HG03135 (cell line): ENCODE results near the gene ASTN2.
A peak's percentile ranks its signal among the peaks of the same experiment; 100 is the strongest.

Experiments
- ATAC-seq: cut with Tn5 transposase; IDR thresholded peaks from one replicate; pipeline ENCODE4 v1.9.1; 2021; ENCODE audit warnings: mild to moderate bottlenecking, moderate library complexity; ENCODE audit not compliant: unreplicated experiment

ASTN2 gene

DNA sequence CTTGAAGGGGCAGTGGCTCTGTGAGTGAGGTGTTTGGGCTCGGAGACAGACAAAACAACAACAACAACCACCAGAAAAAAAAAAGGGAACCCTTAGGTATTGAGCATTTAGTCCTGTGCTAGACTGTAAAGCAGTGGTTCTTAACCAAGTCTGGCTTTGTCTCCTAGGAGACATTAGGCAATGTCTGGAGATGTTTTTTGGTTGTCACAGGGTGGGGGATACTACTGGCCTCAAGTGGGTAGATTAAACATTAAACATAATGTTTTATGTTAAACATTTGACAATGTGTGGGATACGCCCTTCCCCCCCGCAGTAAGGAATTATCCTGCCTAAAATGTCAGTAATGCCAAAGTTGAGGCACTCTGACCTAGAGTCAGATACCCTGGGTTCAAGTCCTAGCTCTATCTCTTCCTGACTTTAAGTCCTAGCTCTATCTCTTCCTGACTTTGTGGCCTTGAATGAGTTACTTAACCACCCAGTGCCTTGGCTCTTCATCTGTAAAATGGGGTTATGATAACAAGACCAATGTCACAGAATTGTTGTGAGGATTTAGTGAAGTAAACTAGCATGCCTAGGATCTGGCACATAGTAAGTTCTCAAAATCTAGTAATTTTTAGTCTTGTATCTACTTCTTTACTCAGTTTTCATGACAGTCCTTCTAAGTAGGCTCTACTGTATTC is 725.9 kb downstream of the ASTN2 start:
- no peak for ATAC-seq

DNA sequence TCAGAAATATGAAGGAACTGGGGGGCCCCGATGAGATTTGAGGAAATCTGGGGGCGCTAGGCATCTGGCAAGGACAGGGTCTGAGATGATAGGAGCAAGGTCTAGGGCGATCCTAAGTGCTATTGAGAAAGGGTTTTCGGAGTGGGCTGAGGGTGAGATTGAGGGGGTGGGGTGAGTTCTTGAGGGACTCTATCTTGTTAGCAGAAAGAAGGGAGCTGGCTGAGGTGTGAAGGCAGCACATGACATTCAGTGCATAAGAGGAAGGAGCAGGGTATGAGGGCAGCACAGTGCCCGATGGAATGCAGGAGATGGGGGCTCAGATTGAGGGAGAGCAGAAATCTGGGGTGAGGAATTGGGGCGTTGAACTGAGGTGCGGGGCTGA is 727.1 kb downstream of the ASTN2 start:
- no peak for ATAC-seq

DNA sequence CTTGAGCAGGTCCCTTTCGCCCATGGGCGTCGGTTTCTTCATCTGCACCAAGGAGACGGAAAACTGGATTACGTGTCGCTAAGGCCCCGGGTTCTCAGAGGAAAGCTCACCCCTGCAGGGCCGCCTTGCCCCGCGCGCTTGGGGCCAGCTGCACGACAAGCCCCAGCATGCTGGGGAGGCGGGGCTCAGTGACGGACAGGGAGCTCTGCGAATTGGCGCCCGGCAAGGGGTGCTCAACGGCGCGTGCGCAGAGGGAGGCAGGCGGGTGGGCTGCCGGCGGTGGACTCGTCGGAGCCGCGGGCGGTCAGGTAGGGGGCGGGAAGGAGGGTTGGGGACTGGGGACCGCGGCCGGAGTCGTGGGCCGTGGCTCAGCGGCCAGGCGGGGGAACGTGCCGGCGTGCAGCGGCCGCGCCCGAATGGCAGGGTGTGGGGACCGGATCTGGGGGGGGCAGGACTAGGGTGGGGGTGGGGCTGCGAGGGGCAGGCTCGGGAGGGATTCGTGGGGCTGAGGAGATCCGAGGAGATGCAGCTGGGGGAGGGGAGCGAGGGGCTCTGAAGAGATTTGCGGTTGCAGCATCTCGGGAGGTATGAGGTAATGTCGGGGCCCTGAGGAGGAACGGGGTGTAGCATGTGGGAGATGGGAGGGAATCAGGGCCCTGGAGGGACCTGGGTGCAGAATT is 727.6 kb downstream of the ASTN2 start, which contains the start of gene TRIM32:
TSS of gene TRIM32 (plus strand) at position 232 of the 680 bp plus-strand sequence. CDS start 10,438 bp downstream, outside the sequence.
- peak; percentile 99 for ATAC-seq

DNA sequence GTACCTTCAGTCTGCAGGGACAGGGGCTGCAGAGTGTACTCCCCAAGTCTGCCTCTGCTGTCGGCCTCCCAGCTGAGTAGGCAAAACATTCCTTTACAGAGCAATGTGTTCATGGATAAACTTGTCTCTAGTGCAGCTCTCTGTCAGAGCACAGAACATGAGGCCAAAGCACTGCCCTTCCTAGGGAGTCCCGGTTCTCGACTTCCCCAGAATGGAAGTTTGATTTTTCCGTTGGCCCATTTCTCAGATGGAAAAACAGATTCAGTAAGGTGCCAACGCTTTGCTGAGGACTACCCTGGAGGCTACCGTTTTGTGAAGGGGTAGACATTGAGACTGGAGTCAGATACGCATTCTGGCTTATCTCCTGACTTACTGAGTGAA is 728.2 kb downstream of the ASTN2 start:
- ATAC-seq, result peak; percentile 46

DNA sequence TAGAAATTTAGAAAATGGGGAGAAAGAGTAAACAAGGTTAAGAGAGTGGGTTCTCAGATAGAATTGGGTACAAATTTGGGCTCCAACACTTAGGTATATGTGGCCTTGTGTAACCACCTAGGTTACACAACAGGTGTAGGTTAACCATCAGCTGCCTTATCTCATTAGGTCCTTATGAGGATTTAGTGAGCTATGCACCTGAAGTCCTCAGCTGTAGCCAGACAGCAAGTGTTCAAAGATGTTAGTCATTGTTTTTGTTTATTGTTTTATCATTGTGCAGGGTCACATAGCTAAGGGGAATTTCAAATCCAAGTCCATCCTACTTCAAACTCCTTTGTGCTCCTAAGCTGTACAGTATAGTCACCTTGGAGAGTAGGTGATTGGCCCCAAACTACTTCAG is 728.7 kb downstream of the ASTN2 start:
- no peak for ATAC-seq

DNA sequence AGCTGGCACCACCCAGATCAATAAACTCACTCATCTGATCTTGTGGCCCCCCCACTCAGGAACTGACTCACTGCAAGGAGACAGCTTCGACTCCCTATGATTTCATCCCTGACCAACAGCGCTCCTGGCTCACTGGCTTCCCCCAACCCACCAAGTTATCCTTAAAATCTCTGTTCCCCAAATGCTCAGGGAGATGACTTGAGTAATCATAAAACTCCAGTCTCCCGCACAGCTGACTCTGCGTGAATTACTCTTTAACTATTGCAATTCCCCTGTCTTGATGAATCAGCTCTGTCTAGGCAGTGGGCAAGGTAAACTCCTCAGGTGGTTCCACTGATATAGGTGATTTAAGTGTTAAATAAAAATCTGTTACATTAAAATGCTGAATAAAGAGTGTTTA is 729.7 kb downstream of the ASTN2 start:
- no peak for ATAC-seq

DNA sequence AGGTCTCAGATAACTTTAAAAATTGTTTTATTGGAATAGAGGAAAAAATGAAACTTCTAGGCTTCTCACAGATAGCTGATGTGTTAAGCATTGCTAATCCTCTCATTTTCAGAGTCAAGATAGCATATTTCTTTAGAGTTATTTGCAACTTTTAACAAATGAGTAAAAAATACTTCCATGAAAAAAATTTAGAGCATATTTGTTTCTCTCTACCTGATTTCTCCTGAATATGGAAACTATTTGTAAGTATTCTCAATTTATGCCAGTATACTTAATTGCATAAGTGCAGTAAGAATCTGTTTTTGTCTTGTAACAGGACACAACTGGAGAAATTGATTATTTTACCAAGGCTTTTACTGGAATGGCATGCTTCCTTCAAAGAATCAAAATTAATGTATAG is 731.3 kb downstream of the ASTN2 start:
- ATAC-seq, result no peak

DNA sequence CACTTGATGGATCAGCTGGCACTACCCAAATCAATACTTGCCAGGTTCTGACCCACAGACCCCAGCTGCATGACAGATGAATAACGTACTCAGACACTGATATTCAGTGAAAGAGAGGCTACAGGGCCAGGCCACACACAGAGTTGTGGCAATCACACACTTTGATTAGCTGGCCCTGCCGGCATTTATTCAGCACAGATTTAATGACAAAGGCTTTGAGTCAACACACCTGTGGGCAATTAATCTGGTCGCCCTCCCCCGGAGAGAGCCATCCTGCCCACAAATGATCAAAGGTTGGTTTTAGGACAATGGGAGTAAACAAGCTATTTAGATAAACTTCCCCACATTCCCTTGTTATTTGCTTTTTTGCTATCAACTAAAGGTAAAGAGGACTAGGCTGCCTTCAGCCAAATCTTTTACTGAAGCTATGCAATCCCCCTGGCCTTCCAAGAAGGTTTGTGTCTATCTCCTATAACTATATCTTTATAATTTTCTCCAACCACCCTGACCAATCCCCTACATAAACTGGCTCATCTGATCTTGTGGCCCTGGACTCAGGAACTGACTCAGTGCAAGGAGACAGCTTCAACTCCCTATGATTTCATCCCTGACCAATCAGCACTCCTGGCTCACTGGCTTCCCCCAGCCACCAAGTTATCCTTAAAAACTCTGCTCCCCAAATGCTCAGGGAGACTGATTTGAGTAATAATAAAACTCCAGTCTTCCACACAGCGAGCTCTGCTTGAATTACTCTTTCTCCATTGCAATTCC is 740.5 kb downstream of the ASTN2 start:
- ATAC-seq, result no peak

DNA sequence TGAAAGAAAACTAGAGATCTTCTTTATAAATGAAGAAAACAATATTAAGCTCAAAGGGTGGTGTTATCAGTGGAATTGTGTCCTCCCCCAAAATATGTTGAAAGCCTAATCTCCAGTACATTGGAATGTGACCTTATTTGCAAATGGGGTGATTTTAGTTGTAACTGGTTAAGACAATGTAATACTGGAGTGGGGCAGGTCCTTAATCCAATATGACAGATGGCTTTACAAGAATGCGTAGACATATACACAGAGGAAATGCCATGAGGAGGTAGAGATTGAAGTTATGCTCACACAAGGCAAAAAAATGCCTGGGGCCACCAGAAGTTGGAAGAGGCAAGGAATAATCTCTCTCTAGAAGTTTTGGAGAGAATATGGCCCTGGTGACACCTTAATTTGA is 741.5 kb downstream of the ASTN2 start:
- no peak for ATAC-seq

DNA sequence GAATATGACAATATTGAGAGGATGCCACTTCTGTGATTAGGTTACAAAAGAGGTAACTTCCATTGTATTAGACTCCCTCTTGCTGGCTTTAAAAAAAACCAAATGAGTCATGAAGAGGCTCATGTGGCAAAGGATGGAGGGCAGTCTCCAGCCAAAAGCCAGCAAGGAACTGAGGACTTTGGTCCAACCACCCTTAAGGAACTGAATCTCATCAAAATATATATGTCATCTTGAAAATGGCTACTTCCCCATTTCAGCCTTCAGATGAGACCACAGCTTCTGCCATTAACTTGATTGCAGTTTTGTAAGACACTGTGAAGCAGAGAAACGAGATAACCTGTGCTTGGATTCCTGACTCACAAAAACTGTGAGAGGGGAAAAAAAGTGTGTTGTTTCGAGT is 743.3 kb downstream of the ASTN2 start:
- no peak for ATAC-seq

DNA sequence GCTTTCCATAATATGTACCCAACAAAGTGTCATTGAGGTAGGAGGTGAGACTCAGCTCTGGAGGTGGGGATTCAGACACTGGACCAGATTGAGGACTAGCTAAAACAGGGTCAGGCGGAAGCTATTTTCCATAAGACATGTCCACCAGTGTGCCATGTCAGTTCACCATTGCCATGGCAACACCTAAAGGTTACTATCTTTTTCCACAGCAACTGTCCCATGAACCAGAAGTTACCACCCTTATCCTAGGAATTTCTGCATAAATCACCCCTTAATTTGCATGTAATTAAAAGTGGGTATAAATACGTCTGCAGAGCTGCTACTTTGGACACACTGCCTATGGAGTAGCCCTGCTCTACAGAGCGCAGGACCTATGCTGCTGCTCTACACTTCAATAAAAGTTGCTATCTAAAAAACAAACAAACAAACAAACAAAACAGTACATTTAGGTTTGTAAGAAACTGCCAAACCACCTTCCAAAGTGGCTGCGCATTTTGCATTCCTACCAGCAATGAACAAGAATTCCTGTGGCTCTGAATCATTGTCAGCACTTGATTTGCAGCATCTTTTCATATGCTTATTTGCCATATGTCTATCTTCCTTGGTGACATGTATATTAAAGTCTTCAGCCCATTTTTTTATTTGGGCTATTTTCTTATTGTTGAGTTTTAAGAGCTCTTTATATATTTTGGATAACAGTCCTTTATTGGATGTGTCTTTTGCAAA is 745.7 kb downstream of the ASTN2 start:
- ATAC-seq, result no peak

DNA sequence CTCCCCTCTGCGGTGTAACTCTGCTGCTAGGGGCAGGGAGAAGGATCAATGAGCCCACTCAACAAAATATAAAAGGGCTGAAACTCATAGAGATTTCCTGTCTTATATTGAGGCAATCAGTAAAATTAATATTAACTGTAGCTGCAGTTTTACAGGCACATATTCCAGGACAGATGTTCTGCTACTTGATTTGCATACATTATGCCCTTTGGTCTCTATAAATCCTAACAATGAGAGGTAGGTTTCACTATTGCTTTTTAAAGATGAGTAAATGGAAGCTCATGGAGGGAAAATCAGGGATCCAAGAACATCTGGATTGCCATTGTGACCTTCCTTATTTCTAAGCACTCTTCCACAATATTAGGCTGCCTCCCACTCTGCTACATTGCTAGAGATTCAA is 751.3 kb downstream of the ASTN2 start:
- no peak for ATAC-seq

DNA sequence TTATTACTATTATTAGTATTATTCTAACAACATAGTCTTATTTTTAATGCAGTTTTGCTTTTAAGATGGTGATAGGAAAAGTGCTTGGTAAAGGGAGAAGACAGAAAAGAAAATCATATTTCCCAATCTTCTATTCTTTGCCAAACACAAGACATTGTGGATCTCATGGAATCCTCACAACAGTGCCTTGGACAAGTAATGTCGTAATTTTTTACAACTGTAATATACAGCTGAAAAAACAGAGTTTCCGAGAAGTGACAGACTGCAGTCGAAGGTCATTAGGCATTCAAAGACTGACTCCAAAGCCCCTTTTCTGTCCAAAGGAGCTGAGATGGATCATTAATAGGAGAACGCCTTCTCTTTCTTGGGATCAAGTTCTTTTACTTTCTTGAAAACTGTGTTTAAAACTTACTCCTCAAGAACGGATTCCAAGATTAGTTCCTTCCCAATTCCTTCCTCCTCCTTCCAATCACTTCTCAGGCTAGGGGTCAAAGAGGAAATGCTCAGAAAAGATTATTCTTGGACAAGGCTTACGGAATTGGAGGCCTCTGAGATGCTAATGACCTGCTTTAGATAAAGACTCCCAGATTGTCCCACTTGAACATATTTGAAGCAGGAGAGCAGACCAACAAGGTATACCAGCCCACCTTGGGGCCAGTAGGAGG is 752.1 kb downstream of the ASTN2 start:
- ATAC-seq, result no peak

DNA sequence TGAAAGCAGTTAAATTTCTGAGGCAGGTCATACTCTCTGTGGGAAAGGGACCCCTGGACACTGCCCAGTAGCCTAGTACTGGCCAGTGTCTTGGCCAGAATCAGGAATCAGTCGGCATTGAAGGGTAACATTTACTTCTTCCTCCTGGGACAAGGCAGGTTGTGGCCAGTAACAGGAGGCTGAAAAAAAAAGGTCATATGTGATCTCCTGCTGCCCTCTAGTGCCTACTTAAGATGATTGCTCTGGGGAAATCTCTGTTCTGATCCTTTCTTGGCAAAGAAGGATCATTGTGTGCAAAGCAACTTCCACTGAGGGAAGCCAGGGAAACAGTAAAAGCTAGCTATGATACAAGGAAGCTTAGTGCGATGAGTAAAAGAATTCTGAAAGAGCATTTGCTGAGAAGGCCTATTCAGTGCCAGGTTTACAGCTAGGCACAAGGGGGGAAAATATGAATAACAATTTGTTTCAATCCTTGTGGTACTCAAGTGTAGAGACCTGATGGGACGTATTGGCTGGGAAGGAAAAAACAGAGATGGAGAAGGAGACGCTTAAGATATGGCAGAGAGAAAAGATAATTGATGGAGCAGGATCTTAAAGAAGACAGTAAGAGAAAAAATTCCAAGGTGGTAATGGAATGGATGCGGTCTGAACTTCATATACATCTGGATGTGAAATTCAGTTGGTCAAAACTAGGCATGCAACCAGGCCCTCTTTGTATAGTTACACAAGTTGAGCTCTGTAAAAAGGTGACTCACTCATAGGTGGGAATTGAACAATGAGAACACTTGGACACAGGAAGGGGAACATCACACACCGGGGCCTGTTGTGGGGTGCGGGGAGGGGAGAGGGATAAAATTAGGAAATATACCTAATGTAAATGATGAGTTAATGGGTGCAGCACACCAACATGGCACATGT is 753.6 kb downstream of the ASTN2 start:
- no peak for ATAC-seq

DNA sequence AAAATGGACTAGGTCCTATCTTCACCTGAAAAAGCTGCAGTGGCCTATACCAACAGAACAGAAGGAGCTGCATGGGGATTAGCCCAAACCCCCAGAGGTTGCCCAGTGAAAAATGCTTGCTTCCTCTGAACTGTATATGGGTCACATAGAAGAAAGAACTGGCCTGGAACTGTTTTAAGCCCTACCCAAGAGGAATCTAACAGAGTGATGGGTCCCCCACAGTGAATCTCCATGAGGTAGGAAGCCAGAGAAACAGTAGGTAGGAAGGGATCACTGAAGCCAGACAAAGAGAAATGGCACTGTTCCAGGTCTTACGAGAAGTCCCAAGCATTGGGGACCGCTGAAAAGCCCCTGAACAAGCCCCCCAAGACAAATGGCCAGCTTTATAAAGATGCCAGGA is 756.6 kb downstream of the ASTN2 start:
- ATAC-seq, result no peak

DNA sequence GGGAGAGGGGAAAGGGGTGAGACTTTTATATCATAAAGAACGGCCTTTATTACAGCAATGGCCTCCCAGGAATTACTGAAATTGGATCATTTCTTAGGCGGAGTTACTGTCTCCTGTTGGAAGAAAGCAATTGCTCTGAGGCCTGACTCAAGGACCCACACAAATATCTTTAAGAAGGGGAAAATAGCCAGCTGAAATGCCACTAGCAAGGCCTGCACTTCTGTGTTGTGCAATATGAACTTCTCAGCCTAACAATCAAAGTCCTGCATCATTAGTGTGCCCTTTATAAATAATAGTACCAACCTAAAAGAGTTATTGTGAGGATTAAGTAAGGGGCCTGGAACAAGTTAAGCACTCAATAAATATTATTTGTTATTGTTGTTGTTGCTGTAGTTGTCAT is 757.9 kb downstream of the ASTN2 start:
- no peak for ATAC-seq

DNA sequence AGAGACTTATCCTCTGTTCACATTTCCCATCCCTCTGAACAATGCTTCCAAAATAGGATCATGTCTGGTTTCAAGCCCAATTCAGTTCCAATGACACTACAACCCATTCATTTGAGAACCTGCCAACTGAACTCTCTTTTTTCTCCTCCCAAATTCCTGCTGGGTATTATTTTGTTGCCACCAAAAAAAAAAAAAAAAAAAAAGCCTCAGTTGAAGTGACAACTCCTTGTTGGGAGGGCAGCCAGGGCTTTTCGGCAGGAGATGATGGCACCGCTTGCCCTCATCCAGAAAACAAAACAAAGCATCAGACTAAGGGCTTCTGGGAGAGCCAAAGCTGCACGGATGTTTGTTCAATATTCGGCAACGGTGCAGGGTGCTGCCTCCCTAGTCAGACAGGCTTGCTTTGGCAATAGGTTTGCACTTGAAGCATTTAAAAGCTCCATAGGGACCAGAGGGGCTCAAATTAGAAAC is 758.3 kb downstream of the ASTN2 start:
- ATAC-seq, result no peak

DNA sequence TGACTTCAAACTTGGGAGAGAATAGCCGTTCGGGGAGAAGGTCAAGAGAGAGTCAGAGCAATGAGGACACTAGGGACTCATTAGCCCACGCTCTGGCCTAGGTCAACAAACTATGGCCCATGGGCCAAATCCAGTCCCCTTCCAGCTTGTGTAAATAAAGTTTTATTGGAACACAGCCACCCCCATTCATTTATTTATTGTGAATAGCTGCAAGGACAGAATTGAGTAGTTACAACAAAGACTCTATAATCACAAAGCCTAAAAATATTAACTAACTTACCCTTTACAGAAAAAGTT is 760.9 kb downstream of the ASTN2 start:
- no peak for ATAC-seq

DNA sequence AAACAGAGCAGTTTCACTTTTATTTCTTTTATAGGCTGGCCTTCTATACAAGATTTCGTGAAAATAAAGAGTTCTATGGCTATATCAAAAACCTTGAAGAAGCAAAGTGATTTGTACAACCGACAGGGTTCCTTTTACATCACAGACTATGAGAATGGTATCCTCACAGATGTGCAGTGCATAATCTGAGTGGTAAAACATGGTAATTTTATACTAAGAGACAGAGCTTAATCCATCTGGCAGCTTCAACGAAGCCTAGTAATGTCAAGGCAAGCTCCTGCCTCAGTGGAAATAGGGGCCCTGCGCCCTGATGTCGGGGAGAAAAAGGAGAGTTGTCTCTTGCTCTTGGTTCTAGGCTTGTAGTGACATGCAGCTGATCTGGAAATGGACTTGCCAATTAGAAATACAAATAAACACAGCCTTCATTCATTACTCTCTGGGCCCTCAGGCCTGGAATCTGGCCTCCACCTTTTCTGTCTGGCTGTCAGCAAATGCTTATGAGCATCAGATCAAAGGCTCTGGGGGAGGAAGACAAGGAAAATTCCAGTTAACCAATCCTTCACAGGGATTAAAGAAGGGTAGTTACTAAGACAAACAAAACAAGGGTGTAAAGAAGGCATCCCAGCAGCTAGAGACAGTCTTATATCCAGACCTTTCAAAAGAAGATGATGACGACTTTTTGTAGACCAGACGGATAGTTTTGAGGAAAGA is 761.4 kb downstream of the ASTN2 start:
- ATAC-seq, result no peak
